ENCODE measurements around the gene BCAT1.
A peak's percentile ranks its signal among the peaks of the same experiment; 100 is the strongest.

BCAT1 gene

DNA sequence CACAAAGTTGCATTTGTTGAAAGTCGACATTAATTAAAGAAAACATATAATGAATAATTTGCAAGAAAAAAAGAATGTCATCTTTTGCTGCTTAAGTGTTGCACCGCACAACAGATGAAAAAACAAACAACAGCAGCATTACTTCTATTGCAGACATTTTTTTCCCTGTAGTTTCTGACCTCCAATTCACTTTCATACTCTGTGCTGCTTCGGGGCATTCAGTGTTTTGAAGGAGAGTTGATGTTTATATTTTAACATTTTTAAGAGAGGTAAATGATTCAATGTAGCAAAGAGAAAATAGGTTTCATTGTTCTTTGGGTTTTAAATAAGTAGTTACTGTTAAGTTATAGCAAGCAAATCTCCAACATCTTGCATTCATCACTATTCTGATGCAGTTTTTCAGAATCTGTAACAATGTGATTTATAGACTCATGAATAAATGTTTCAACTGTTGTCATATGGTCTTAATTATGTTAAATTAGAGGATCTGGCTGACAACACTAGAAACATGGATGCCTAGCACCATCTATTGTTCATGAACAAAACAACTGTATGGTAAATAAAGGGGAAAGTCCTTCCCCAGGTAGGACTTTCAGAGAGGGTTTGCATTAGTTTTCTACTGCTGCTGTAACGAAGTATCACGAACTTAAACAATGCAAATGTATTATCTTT lies 168.1 kb downstream of the BCAT1 start:
- TF ChIP-seq, protein P1, sequence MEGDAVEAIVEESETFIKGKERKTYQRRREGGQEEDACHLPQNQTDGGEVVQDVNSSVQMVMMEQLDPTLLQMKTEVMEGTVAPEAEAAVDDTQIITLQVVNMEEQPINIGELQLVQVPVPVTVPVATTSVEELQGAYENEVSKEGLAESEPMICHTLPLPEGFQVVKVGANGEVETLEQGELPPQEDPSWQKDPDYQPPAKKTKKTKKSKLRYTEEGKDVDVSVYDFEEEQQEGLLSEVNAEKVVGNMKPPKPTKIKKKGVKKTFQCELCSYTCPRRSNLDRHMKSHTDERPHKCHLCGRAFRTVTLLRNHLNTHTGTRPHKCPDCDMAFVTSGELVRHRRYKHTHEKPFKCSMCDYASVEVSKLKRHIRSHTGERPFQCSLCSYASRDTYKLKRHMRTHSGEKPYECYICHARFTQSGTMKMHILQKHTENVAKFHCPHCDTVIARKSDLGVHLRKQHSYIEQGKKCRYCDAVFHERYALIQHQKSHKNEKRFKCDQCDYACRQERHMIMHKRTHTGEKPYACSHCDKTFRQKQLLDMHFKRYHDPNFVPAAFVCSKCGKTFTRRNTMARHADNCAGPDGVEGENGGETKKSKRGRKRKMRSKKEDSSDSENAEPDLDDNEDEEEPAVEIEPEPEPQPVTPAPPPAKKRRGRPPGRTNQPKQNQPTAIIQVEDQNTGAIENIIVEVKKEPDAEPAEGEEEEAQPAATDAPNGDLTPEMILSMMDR (conservative IDR thresholded peaks at IDR 0.05) = peak; percentile 26
- no peak for TF ChIP-seq ZFX (IDR thresholded peaks at IDR 0.05)
- H3K27ac ChIP-seq = no peak overlapping the region

DNA sequence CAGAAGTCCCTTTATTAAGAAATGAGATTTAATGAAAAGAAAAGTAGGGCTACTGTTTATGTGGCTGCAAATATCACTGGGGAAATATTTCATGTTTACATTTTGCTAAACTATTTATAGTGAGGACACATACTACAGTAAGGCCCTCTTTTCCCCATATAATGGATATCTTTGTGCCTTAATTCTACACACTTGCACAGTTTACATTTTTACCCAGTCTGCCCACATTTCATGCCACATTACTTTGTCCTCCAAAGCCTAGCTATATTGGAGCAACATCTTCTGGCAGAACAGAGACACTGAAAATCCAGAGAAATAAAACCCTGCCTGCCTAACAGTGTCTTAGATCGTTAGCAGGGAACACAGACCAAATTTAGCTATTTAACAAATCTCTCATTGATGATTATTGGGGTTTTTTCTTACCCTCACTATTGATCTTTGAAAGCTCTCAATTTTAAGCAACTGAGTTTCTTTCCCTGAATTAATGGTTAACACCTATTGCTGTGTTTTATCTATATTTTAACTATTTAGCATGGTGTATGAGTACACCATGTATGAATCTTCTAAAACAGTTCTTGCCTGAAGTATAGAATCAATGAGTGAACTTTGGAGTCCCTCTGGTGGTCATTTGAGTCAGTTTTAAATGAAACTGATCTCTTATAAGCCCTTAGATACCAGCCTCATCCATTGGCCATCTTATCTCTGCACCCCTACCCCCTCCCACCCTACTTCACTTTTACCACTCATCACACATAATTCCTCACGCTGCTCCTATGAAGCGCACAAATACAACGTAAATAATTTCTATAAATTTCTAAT lies 170.2 kb downstream of the BCAT1 start:
- TF ChIP-seq, protein P1 (conservative IDR thresholded peaks at IDR 0.05) = peak; percentile 41
- no peak for TF ChIP-seq ZFX (IDR thresholded peaks at IDR 0.05)
- no peak overlapping the region for H3K27ac ChIP-seq

- no peak for TF ChIP-seq ZFX (IDR thresholded peaks at IDR 0.05)
- TF ChIP-seq, protein P1 (conservative IDR thresholded peaks at IDR 0.05) = no peak
- no peak overlapping the region for H3K27ac ChIP-seq
These were observed 171.5 kb downstream of the BCAT1 start for GRCh38 chr12:24777359-24777758.

DNA sequence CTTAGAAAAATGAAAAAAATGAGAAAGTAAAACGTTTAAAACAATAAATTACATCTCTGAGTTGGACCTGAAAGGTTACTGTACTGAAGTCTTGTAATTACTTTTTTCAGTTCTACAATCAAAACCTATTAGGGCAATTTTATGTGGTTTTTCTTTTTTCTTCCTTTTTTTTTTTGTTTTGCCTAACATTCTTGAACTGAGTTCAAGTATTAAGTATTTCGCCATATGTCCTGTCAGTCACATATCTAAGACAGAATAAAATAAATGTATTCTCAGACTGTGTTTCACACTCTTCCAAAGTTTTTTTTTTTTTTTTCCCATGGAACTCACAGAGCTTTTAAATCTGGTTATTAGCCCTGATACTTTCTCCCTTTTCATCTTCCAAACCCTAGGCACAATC lies 172.0 kb downstream of the BCAT1 start:
- no peak overlapping the region for H3K27ac ChIP-seq

DNA sequence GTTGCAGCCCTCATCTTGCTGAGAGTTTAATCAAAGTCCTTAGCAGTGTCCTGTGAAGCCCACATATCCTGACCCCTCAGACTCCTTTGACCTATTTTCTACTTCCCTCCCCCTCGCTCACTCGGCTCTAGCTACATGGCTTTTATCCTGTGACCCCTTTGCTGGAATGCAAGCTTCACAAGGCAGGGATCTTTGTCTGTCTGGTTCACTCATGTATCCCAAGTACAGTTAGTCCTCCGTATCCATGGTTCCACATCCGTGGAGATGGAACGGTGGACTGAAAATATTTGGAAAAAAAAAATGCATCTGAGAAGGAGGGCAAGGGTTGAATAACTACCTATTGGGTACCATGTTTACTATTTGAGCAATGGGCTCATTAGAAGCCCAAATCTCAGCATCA lies 173.8 kb downstream of the BCAT1 start:
- TF ChIP-seq, protein P1 (conservative IDR thresholded peaks at IDR 0.05) = no peak
- no peak for TF ChIP-seq ZFX (IDR thresholded peaks at IDR 0.05)

More for the DNA sequence above, 172.0 kb downstream of the BCAT1 start:
- no peak for TF ChIP-seq ZFX (IDR thresholded peaks at IDR 0.05)
- TF ChIP-seq, protein P1 (conservative IDR thresholded peaks at IDR 0.05) = no peak

DNA sequence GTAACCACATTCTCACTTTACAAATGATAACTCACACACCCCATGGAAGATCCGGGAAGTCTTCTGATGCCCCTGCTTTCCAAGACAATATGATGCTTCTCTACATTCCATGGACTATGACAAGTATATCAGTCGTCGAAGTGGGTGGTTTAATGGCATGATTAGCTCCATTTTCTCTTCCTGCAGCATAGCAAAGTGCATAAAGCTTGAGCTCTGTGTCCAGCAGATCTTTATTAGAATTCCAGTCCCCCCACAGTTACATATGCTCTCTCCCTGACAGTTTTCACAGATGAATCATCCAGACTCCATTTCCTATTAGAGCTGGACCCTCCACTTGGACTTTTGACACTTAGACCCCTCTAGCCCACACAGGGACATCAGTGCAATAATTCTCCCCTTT lies 174.9 kb downstream of the BCAT1 start:
- no peak overlapping the region for H3K27ac ChIP-seq

More for the DNA sequence above, 173.8 kb downstream of the BCAT1 start:
- H3K27ac ChIP-seq = no peak overlapping the region

More for the DNA sequence above, 174.9 kb downstream of the BCAT1 start:
- TF ChIP-seq ZFX (IDR thresholded peaks at IDR 0.05) = no peak
- TF ChIP-seq, protein P1 (conservative IDR thresholded peaks at IDR 0.05) = no peak
